Measurements from ENCODE around the gene ESRP2.

- peak; percentile 70 to 89 (median 73) for TF ChIP-seq POLR2A (IDR thresholded peaks at IDR 0.05)
- TF ChIP-seq, protein P1, sequence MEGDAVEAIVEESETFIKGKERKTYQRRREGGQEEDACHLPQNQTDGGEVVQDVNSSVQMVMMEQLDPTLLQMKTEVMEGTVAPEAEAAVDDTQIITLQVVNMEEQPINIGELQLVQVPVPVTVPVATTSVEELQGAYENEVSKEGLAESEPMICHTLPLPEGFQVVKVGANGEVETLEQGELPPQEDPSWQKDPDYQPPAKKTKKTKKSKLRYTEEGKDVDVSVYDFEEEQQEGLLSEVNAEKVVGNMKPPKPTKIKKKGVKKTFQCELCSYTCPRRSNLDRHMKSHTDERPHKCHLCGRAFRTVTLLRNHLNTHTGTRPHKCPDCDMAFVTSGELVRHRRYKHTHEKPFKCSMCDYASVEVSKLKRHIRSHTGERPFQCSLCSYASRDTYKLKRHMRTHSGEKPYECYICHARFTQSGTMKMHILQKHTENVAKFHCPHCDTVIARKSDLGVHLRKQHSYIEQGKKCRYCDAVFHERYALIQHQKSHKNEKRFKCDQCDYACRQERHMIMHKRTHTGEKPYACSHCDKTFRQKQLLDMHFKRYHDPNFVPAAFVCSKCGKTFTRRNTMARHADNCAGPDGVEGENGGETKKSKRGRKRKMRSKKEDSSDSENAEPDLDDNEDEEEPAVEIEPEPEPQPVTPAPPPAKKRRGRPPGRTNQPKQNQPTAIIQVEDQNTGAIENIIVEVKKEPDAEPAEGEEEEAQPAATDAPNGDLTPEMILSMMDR (IDR thresholded peaks at IDR 0.05): peak in 3 of 7 experiments; percentile 12 to 45 (median 35)
These were observed 1.5 kb downstream of the ESRP2 start for GRCh38 chr16:68234188-68235107.
